Myocyte (in vitro differentiated cells): ENCODE results near the gene ANKS1B. TPM values are rescaled to one million over a fixed set of nuclear protein-coding genes. Genes with fewer than 3 reads are reported as not detected.
"Not testable (repeated sequence)": the region's sequence is repeated elsewhere in the genome, so short reads cannot be mapped to it uniquely, and the experiment has no call there.

Experiments
- DNase-seq: peaks from one replicate; pipeline ENCODE4 v3.0.0-alpha.2; 2012; ENCODE audit warnings: low read depth
- total RNA-seq: library from RNA; depleted of rRNA; stranded (reverse); fragments of >200 nt; gene quantifications from 2 replicates; pipeline ENCODE4 v1.2.3, GENCODE V29; 2014

Gene ANKS1B
- total RNA-seq, 1 donor from 2014 or later: 1.5 TPM

DNA sequence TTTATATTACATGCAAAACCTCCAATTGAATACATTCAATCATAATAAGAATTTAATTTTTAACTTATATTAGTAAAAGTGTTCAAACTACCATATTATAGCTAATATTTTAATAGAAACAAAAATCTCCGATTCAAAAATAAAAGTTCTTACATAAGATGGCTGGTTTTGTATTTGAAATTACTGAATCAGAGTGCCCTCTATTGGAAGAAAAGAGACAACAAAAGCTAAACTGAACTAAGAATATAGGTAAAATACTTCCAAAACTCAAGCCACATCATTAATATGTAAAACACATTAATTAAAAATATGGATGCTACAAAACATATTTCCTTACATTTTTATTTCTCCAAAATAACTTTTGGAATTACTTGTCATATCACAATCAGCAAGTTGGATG, 216.9 kb downstream of the ANKS1B start:
- DNase-seq: peak; percentile 37

DNA sequence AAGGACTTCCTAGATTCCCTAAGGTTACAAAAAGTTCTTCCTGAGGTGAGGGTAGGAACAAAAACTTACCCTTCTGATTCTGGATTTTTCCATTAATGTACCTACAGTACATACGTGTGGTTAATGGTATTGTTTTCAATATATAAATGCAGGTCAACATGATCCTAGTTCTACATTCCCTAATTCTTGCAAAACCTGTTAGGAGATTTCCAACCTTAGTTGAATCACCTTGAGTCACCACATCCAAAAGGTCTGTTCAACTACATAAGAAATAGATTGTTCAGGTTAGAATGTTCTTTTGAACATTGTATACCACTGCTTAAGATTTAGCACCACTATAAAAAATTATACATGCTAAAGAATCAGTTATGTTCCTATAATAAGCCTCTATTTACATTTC, 218.3 kb downstream of the ANKS1B start:
- no peak for DNase-seq

DNA sequence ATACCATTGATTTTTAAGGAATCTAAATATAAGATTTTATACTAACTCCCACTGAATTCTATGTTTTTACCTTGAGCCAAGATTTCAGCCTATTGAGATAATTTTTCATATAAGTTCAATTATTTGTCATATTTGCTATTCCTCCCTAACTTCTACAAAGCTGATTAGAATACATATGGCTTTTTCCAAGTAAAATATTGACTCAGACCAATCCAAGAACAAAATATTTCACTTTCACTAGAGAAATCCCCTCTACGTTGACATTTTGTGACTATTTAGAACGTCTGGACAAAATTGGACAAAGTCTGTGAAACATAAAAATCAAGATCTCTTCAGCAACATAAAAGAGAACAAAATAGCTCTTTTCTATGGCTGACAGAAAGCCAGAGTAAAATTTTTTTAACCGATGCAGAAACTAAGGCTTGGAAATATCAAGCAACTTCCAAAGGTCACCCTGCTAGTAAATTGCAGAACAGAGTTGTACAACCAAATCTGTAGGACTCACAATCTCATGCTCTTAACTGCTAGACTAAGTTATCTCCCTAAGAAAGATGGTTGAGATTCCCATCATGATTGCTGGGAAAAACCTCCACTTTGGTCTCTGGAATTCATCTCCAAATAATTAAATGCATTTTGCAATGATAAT, 219.1 kb downstream of the ANKS1B start:
- DNase-seq: no peak

DNA sequence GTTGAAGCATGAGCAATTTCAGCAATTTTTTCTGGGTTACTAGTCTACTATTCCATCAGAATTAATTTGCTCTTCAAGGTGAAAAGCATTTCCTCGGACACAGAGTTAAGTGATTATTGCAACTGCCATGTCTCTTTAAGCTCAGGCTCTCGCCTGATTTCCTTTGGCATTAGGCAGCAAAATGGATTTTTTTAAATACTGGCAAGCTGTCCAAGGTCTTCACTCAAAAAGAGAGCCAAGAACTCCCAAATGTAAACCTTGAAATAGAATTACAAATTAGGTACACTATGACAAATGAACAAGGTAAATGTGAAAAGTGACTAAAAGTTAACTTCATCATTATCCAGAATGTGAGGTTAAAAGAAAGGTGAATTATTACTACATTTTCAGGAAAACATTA, 225.3 kb downstream of the ANKS1B start:
- DNase-seq: no peak

DNA sequence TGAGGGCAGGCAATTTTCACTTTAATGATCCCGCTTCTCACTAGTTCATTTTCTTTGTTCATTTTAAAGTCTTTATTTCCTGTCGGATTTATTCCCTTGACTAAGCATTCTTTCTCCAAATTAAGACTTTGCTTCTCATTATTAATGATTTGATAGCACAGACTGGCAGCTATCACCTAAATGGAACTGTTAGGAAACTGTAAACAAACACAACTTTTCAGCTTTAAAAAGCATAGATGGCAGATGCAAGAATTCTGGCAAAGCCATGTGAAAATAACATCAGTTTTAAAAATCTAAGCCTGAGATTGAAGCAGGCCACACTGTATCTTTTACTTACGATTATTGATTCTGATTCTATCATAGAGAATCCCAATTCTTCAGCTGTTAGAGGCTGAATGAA, 225.7 kb downstream of the ANKS1B start:
- no peak for DNase-seq

DNA sequence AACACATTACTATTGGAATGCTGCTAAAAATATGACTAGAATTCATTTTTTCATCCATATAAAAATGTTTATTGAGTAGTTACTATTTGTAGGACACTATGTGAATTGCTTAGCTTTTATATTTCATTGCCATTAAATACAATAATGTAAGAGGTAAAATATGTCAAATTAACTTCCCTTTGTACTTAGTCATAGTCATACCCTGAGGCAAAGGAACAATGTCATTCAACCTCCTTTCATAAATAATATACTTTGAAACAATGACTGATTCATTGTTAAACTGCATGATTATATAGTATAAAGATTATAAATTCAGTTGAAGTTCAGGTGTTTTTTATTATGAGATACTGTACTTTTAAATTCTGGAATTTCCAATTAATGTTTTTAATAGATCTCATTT, 232.0 kb downstream of the ANKS1B start:
- no peak for DNase-seq

DNA sequence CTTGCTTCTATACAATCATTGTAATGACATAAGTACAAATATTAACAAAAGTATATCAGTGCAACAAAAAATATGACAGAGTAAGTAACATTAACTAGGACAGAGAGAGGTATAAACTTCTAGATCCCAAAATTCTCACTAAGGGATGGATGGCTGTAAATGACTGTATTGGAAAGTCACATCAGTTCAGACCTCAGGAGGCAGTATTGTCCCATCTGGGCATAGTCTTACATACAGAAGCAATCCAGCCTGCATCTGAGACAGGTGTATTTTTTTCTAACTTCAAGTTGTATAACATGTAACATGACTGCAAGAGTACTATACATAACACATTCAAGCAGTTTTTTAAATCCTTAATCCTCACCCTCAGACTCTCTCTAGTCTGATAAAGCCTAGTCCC, 238.2 kb downstream of the ANKS1B start:
- DNase-seq: no peak

DNA sequence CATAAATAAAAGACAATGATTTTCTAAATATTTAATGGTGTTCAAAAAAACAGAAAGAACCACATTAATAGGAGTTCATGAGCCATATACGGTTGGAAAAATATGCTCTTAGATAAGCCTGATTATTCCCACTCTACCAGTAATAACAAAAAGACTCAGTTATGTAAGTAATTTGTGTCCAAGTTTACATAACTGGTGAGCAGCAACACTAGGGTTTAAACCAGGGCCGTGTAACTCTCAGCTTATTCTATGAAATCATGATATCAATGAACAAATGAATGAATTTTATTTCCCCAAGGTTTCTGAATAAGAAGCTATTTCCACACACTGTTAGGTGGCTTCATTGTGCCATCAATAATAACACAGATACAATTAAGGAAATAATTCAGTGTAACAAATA, 238.8 kb downstream of the ANKS1B start:
- DNase-seq: no peak

DNA sequence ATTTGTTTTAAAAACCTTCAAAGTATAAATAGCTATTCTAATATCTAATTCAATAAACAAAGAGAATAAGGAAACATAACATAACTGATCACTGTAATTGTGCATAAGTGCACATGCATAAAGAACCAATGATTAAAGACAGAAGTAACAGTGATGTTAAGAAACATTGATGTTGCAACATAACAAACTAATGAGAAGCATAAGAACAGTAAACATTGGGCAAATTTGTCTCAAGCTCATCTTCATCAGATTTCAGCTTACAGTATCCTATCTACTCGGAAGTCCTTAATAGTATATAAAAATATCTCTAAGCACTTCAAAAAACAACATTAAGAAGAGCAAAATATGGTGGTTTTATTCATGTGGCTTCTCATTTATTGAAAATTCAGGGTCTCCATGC, 239.6 kb downstream of the ANKS1B start:
- DNase-seq: no peak

DNA sequence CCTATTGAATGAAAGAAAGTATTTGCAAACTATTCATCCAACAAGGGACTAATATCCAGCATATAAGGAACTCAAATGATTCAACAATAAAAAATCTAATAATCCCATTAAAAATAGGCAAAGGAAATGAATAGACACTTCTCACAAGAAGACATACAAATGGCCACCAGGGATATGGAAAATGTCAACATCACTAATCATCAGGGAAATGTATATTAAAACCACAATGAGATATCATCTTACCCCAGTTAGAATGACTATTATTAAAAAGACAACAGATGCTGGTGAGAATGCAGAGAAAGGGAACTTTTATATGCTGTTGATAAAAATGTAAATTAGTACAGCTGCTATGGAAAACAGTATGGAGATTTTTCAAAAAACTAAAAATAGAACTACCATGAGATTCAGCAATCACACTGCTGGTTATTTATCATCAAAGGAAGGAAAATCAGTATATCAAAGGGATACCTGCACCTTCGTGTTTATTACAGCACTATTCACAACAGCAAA, 247.9 kb downstream of the ANKS1B start:
- DNase-seq: no peak

DNA sequence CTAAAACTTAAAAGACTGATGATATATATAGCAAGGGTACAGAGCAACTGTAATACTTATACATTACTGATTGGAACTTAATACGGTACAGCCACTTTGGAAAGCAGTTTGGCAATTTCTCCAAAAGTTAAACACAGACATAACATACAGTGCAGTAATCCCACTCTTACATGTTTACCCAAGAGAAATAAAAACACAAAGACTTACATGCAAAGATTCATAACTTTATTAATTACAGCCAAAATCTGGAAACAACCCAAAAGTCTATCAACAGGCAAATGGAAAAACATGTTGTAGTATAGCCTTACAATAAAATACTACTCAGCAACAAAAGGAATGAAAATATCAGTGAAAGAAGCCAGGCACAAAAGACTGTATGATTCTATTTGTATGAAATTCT, 252.6 kb downstream of the ANKS1B start:
- DNase-seq: no peak

DNA sequence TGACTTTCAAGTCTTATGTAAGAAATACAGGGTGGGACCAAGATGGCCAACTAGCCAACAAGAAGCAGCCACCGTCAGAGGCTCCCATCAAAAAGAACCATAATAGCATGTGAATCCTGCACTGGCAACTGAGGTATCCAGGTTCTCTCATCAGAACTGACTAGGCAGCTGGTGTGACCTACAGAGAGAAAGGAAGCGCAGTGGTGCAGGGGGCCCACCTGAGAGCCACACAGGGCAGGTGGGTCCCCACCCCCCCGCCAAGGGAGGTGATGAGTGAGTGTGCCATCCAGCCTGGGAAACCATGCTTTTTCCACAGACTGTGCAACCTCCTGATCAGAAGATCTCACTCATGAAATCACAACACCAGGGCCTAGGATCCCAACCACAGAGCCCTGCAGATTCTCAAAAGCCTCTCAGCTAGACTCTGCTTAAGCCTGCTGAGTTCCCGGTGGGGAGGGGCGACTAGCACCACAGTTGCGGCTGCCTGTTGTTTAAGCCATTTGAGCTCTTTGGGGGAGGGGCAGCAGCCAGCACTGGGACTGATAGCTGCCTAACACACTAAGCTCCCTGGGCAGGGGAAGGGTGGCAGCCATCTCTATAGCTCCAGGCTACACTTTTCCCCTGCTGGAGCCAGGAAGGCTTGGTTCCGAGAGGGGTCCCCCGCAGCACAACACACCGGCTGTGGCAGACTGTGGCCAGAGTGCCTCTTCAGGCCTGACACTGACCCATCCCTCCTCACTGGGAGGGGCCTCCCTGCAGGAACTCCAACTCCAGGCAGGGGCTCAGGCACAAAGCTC, 261.8 kb downstream of the ANKS1B start:
- no peak for DNase-seq

DNA sequence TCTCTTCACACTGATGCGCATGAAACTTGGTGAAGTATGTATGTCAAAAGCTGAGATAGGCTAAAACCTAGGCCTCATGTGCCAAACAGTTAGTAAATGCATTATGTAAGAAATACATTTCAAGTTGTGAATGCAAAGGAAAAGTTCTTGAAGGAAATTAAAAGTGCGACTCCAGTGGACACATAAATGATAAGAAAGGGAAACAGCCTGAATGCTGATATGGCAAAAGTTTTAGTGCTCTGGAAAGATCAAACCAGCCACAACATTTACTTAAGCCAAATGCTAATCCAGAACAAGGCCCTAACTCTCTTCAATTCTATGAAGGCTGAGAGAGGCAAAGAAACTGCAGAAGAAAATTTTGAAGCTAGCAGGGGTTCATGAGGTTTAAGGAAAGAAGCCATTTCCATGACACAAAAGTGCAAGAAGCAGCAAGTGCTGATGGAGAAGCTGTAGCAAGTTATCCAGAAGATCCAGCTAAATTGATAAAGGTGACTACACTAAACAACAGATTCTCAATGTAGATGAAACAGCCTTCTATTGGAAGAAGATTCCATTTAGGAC, 262.9 kb downstream of the ANKS1B start:
- no peak for DNase-seq

DNA sequence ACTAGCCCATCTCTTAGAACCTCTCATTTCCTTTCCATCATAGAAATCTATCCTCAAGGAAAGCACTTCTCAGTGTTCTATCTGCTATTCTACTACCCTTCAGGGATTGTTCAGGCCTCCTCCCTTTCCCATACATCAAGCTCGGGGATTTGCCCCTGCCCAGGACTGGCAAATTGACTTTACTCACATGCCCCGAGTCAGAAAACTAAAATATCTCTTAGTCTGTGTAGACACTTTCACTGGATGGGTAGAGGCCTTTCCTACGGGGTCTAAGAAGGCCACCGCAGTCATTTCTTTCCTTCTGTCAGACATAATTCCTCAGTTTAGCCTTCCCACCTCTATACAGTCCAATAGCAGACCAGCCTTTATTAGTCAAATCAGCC, 264.7 kb downstream of the ANKS1B start:
- not testable (repeated sequence) for DNase-seq

DNA sequence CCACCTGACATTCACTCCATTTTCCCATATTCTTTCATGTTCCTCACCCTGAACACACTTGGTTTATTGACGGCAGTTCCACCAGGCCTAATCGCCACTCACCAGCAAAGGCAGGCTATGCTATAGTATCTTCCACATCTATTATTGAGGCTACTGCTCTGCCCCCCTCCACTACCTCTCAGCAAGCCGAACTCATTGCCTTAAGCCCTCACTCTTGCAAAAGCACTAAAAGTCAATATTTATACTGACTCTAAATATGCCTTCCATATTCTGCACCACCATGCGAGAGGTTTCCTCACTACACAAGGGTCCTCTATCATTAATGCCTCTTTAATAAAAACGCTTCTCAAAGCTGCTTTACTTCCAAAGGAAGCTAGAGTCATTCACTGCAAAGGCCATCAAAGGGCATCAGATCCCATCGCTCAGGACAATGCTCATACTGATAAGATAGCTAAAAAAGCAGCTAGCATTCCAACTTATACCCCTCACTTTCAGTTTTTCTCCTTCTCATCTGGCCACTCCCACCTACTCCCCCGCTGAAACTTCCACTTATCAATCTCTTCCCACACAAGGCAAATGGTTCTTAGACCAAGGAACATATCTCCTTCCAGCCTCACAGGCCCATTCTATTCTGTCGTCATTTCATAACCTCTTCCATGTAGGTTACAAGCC, 265.2 kb downstream of the ANKS1B start:
- not testable (repeated sequence) for DNase-seq

DNA sequence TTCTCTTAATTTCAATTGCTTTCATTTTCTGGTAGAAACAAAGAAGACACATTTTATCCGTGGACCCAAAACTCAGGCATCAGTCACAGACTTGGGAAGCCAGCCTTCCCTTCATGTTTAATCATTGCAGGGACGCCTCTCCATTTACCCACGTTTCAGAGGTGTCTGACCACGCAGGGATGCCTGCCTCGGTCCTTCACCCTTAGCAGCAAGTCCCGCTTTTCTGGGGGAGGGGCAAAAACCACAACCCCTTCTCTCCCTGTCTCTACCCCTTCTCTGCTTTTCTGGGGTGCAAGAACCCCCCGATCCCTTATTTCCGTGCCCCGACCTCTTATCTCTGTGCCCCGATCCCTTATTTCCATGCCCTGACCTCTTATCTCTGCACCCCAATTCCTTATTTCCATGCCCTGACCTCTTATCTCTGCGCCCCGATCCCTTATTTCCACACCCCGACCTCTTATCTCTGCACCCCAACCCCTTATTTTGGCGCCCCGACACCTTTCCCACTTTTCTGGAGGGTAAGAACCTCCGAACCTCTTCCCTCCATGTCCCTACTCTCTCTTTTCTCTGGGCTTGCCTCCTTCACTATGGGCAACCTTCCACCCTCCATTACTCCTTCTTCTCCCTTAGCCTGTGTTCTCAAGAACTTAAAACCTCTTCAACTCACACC, 268.8 kb downstream of the ANKS1B start:
- DNase-seq: not testable (repeated sequence)

DNA sequence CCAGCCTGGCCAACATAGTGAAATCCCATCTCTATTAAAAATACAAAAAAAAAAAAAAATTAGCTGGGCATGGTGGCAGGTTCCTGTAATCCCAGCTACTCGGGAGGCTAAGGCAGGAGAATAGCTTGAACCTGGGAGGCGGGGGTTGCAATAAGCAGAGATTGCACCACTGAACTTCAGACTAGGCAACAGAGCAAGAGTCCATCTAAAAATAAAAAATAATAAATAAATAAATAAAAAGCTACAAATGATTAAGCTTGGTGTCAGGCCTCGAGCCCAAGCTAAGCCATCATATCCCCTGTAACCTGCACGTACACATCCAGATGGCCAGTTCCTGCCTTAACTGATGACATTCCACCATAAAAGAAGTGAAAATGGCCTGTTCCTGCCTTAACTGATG, 269.8 kb downstream of the ANKS1B start:
- not testable (repeated sequence) for DNase-seq

DNA sequence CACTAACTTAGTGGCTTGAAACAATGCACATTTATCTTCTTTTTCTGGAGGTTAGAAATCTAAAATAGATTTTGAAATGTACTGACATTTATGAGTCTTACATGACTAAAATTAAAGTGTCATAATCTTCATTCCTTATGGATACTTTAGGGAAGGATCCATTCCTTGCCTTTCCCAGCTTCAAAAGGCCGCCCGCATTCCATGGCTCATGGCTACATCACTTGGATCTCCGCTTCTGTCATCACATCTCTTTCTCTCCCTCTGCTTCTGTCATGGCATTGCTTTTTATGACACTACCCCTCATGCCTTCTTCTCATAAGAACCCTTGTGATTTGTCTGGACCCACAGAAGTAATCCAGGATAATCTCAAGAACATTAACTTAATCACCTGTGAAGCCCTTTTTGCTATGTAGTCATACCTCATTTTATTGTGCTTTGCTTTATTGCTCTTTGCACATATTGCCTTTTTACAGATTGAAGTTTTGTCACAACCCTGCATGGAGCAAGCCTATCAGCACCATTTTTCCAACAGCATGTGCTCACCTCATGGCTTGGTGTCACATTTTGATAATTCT, 270.7 kb downstream of the ANKS1B start:
- DNase-seq: no peak

DNA sequence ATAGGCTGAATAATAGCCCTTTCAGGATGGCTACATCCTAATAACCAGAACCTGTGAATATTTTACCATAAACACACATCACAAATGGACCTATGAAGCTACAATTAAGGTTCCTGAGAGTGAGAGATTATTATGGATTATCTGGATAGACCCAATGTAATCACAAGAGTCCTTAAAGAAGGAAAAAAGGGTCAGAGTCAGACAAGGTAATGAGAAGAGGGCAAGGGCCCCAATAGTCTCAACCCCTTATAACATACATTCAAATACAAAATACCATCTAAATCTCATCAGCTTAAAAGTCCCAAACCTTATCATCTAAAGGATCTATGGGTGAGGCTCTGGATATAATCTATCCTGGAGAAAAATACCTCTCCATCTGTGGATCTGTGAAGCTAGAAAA, 272.5 kb downstream of the ANKS1B start:
- DNase-seq: no peak

DNA sequence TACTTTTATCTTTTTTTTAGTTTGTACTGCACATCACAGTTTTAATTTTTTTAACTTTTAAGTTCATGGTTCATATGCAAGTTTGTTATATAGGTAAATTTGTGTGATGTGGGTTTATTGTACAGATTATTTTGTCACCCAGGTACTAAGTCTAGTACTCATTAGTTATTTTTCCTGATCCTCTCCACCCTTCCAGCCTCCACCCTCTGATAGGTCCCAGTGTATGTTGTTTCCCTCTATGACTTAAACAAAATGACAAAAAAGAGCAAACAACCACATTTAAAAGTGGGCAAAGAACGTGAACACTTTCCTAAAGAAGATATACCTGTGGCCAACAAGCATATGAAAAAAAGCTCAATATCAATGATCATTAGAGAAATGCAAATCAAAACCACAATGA, 273.5 kb downstream of the ANKS1B start:
- DNase-seq: no peak

DNA sequence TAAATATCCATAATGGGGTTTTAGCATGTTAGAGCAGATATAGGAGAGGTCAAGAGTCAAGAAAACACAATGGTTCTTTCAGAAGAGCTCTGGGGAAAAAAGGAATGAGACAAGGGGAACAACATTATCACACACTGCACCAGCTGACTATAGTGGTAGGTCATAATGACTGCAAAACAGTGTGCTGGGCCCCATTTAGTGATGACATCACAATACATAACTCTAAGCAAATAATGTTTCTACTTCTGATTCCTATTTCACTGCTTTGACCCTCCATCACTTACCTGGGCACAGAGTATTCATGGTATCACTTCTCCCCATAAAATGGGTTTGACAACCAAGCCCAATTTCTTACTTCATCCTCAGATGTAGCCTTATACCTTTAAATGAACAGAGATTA, 275.1 kb downstream of the ANKS1B start:
- DNase-seq: no peak
